HG02798 (cell line): Measurements from ENCODE around the gene PIKFYVE.
"Not testable (repeated sequence)": the region's sequence is repeated elsewhere in the genome, so short reads cannot be mapped to it uniquely, and the experiment has no call there.

ENCODE experiments used
- ATAC-seq: cut with Tn5 transposase; IDR thresholded peaks from one replicate; pipeline ENCODE4 v1.9.1; 2021; ENCODE audit warnings: mild to moderate bottlenecking; ENCODE audit not compliant: unreplicated experiment, poor library complexity

PIKFYVE gene

DNA sequence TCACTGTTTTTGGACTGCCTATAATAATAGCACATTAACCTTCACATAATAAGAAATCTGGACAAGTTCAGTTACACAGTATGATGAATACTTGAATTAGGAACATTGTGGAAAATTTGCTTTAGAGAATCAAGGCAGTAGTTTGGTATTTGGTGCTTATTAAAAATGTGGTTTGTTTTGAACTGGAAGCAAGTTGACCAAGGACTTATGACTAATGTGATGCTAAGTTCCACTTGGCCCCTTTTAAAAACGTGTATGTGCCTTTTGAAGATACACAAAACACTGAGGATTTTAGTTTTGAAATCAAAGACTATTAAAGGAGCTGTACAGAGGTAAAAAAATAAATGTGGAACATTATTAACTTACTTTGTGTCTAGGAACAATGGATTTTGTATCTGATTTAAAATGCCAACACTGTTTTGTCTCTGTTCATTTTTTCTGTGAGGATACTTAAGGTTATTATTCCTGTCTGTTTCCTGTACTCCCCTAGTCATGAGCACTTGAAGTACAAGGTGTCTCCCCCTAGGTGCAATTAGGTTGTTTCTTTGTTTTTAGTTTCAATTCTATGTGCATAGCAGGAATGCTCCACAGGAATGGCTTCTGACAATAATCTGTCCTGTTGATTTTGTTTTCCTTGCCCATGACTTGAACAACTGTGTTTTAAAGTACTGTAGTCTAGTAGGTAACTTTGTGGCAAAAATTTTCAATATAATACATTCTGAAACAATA lies 91.0 kb downstream of the PIKFYVE start:
- ATAC-seq: no peak

- no peak for ATAC-seq
Observed at GRCh38 chr2:208358758-208359631, 92.9 kb downstream of the PIKFYVE start.

- ATAC-seq: no peak
Observed at GRCh38 chr2:208359632-208359986, 93.6 kb downstream of the PIKFYVE start.

- ATAC-seq: no peak
Observed at GRCh38 chr2:208360259-208361076, 94.4 kb downstream of the PIKFYVE start.

- ATAC-seq: no peak
Observed at GRCh38 chr2:208361077-208361441, 95.0 kb downstream of the PIKFYVE start.

GRCh38 chr2:208363485-208363884 lies 97.4 kb downstream of the PIKFYVE start:
- peak; percentile 49 for ATAC-seq

DNA sequence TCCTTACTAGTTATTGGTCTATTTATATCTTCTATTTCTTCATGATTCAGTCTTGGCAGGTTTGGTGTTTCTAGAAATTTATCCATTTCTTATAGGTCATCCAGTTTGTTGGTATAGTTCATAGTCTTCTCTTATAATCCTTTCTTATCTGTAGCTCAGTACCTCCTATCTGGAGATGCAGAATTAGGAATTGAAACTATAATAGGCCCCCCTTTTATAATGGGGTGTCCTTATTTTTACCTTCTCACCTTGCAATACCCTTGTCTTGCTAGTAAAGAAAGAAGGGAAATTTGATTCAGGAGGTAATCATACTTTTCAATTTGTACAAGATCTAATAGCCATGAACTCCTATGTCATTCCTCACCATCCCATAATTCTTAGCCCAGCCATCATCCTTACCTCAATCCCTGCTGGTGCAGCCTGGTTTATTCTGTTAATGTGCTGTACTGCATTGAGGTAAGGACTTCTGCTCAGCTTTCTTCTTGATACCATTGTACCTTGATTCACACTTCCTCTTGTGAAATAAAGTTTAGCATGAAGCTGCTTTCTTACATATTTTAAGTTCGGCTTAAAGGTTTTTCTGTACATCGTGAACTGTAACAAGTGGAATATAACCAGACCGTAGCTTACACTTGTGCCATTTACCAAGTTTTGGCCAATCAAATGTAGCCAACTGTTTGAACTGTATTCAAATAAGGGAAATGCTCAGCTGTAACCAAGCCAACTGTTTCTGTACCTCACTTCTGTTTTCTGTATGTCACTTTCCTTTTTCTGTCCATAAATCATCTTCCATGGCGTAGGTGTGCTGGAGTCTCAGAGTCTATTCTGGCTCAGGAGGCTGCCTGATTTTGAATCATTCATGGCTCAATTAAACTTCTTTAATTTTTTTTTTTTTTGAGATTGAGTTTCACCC lies 100.4 kb downstream of the PIKFYVE start:
- peak; percentile 75 for ATAC-seq

DNA sequence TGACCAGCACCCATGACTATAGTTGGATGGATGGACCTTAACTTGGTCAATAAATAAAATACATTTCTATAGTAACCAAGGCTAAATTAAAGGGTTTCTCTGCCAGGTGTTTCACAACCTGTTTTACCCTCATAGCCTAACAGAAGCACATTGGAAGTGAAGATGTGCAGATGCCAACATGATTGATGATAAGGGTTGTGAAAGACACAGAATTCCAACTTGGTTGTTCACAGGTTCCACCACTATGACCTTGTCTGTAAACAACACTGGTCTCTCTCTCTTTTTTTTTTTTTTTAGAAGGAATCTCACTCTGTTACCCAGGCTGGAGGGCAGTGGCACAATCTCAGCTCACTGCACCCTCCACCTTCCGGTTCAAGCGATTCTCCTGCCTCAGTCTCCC lies 103.0 kb downstream of the PIKFYVE start:
- ATAC-seq: no peak

GRCh38 chr2:208370881-208371633 lies 105.0 kb downstream of the PIKFYVE start:
- ATAC-seq: no peak

DNA sequence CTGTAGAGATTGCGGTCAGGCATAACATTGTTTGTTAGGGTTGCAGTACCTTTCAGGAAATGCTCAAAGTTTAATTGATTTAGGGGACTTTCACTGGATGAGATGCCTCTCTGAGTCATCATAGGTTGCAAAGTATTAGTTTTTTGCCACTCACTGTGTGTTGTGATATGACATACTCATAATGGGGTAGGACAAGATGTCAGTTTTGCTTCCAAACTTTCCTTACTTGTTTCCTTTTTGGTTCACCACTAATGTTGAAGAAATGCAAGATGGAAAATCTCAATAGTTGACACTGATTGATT lies 105.5 kb downstream of the PIKFYVE start:
- ATAC-seq: no peak

- no peak for ATAC-seq
Observed at GRCh38 chr2:208373460-208374089, 107.5 kb downstream of the PIKFYVE start.

DNA sequence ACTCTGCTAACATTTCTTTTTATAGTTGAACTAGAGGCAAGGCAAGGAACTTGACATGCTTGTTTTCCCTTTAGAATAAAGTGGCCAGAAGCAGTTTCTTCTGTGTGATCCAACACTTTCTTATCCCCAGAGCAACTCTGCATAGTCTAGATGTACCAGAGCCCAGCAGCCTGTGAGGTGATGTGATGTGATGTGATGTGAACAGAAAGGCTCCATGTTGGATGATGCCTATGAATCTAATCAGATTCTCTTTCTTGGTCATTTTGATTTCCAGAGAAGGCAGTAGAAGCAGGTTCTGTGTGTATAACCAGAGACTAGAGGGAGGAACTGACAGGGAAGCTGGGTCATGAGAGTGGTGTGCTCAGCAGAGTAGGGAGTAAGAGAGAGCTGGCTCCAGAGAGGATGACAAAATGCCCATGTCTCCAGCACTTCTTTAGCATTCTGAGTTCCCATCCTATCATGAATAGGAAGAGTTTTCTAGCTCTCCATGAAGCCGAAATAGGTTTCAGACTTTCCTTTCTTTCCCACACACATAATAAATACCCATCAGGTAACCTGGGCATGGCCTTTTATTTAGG lies 109.5 kb downstream of the PIKFYVE start:
- ATAC-seq: no peak

- ATAC-seq: not testable (repeated sequence)
Observed at GRCh38 chr2:208377344-208377860, 111.3 kb downstream of the PIKFYVE start.

DNA sequence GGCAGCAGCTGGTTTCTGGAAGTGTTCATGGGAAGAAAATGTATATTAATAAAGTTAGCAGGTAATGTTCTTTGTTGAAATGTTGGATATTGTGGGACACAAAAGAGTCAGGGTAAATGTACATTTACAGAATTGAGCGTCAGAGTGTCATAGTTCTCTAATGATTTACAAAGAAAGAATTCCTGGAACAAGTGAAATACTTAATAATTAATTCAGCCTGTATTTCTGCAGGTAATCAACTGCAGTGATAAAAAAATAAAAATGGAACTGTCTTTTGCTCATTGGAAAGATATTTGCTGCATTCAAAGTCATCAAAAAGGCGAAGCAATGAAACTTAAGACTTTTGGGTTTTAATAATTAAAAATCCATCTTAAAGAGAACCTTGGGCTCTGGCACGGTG lies 113.1 kb downstream of the PIKFYVE start:
- ATAC-seq: no peak

DNA sequence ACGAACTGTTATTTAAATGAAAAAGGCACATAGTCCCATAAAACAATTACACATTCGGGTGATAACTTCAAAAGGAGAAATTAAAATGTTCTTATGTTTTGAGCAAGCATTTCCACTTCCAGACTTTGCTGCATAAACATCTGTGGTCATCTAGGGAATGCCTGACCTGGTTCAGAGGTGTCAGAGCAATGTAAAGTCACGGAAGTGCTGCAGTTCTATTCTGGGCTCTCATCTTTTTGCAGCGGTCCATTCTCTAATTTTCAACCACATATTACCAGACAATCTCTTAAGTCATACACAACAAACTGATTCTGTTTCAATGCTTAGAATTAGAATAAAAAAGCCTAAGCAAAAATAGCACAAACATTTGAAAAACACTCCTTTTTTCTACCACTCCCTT lies 118.6 kb downstream of the PIKFYVE start:
- ATAC-seq: no peak

DNA sequence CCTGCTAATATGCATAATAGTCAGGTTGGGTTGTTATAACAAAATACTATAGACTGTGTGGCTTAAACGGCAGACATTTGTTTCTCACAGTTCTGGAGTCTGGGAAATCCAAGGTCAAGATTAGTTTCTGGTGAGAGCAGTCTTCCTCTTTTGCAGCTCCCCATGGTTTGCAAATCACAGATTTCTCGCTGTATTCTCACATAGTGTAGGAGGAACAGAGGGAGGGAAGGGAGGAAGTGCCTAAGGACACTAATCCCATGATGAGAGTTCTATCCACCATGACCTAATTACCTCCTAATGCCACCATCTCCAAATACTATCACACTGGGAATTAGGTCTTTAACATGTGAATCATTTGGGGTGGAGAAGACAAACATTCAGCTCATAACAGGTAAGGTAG lies 120.5 kb downstream of the PIKFYVE start:
- ATAC-seq: no peak

- ATAC-seq: no peak
Observed at GRCh38 chr2:208389940-208390339, 123.9 kb downstream of the PIKFYVE start.

GRCh38 chr2:208392300-208392699 lies 126.2 kb downstream of the PIKFYVE start:
- ATAC-seq: no peak
